ENCODE data around the gene SPHK2. TPM values are rescaled to one million over a fixed set of nuclear protein-coding genes. Genes with fewer than 3 reads are reported as not detected.
A peak's percentile ranks its signal among the peaks of the same experiment; 100 is the strongest.

The SPHK2 gene
- total RNA-seq, 4 donors from 2014 or later = 7.2 to 17.9 (median 13.7) TPM

GRCh38 chr19:48624067-48624594 is 4.8 kb downstream of the SPHK2 start:
- Histone ChIP-seq H3K4me3 (peak overlapping the region; percentile 39 to 58), H3K27me3 (no peaks in the 10 kb centered on the region), H3K4me1 (peaks cover 0 to 70% (median 16%) of the 10 kb centered on the region in 3 donors), H3K9me3 (no peaks in the 10 kb centered on the region), H3K36me3 (peaks cover 0 to 45% of the 10 kb centered on the region in 2 donors), H3K27ac (peak overlapping the region; percentile 68 to 91 (median 86))
- peak; percentile 86 for ATAC-seq
- 0% methylated on average over 1 to 2 of the region's 40 CpGs for WGBS, 2 donors (ENCODE audit: low coverage in 1 of 2)
- peak; percentile 25 for TF ChIP-seq POLR2AphosphoS5 (IDR thresholded peaks at IDR 0.05)
- TF ChIP-seq EP300 (IDR thresholded peaks at IDR 0.05) = no peak
- TF ChIP-seq CTCF (IDR thresholded peaks at IDR 0.05) = peak in 1 of 4 experiments; percentile 23
- peak in 1 of 2 donors; percentile 25 for TF ChIP-seq POLR2A (IDR thresholded peaks at IDR 0.05)

GRCh38 chr19:48624791-48625723 is 5.8 kb downstream of the SPHK2 start:
- peaks cover 0 to 72% (median 18%) of the 10 kb centered on the region in 3 donors for H3K4me1 ChIP-seq
- TF ChIP-seq POLR2A (IDR thresholded peaks at IDR 0.05) = no peak
- no peak for TF ChIP-seq EP300 (IDR thresholded peaks at IDR 0.05)
- no peak for TF ChIP-seq CTCF (IDR thresholded peaks at IDR 0.05)
- TF ChIP-seq POLR2AphosphoS5 (IDR thresholded peaks at IDR 0.05) = no peak
- ATAC-seq = no peak
- peak overlapping the region; percentile 68 to 91 (median 86) for H3K27ac ChIP-seq
- peaks cover 0 to 45% of the 10 kb centered on the region in 2 donors for H3K36me3 ChIP-seq
- 45 to 53% methylated on average over 11 to 15 of the region's 24 CpGs for WGBS, 2 donors (ENCODE audit: low coverage in 1 of 2)
- H3K27me3 ChIP-seq = no peaks in the 10 kb centered on the region
- H3K9me3 ChIP-seq = no peaks in the 10 kb centered on the region
- peak overlapping the region; percentile 39 to 58 for H3K4me3 ChIP-seq

GRCh38 chr19:48625891-48626327 is 6.6 kb downstream of the SPHK2 start:
- H3K27ac ChIP-seq = peak overlapping the region in 2 of 4 donors; percentile 29 to 91
- no peak for ATAC-seq
- H3K9me3 ChIP-seq = no peaks in the 10 kb centered on the region
- peaks cover 0 to 72% (median 27%) of the 10 kb centered on the region in 3 donors for H3K4me1 ChIP-seq
- H3K27me3 ChIP-seq = no peaks in the 10 kb centered on the region
- no CpG with 5 or more reads among the region's 30 CpGs for WGBS, 2 donors (ENCODE audit: low coverage in 1 of 2)
- peaks cover 0 to 41% of the 10 kb centered on the region in 2 donors for H3K36me3 ChIP-seq
- TF ChIP-seq CTCF (IDR thresholded peaks at IDR 0.05) (no peak), EP300 (IDR thresholded peaks at IDR 0.05) (no peak), POLR2AphosphoS5 (IDR thresholded peaks at IDR 0.05) (no peak), POLR2A (IDR thresholded peaks at IDR 0.05) (no peak)
- H3K4me3 ChIP-seq = no peak overlapping the region

GRCh38 chr19:48627201-48627864 is 8.0 kb downstream of the SPHK2 start:
- TF ChIP-seq EP300 (IDR thresholded peaks at IDR 0.05) = no peak
- no peak for TF ChIP-seq POLR2A (IDR thresholded peaks at IDR 0.05)
- no peak for TF ChIP-seq CTCF (IDR thresholded peaks at IDR 0.05)
- no peak for TF ChIP-seq POLR2AphosphoS5 (IDR thresholded peaks at IDR 0.05)
- peaks cover 0 to 72% (median 32%) of the 10 kb centered on the region in 3 donors for H3K4me1 ChIP-seq
- 80% methylated on average over 1 of the region's 6 CpGs; no CpG with 5 or more reads in 1 of the 2 donors for WGBS, 2 donors (ENCODE audit: low coverage in 1 of 2)
- ATAC-seq = no peak
- no peak overlapping the region for H3K4me3 ChIP-seq
- peaks cover 0 to 43% of the 10 kb centered on the region in 2 donors for H3K36me3 ChIP-seq
- H3K27me3 ChIP-seq = no peaks in the 10 kb centered on the region
- no peaks in the 10 kb centered on the region for H3K9me3 ChIP-seq
- H3K27ac ChIP-seq = peak overlapping the region in 3 of 4 donors; percentile 7 to 98 (median 92)

All from gastroesophageal sphincter (tissue), 4 donors.